Left forelimb (tissue), 1 donor: ENCODE data around the gene ECE2.

Experiments
- DNase-seq: peaks from one replicate; pipeline ENCODE4 v3.0.0-alpha.2; 2018; ENCODE audit warnings: low spot score

Gene ECE2

GRCh38 chr3:184314700-184315542, 39.1 kb downstream of the ECE2 start:
- DNase-seq: peak; percentile 89

GRCh38 chr3:184315543-184315867, 39.7 kb downstream of the ECE2 start:
- no peak for DNase-seq

- no peak for DNase-seq
Measured at GRCh38 chr3:184315871-184316661, 40.2 kb downstream of the ECE2 start.

- DNase-seq: no peak
Measured at GRCh38 chr3:184316792-184317191, 41.0 kb downstream of the ECE2 start.

GRCh38 chr3:184317201-184317600, 41.4 kb downstream of the ECE2 start:
- DNase-seq: no peak

- DNase-seq: peak; percentile 83
Measured at GRCh38 chr3:184320104-184320445, 44.3 kb downstream of the ECE2 start.

GRCh38 chr3:184321666-184322065, 45.8 kb downstream of the ECE2 start:
- no peak for DNase-seq

- no peak for DNase-seq
Measured at GRCh38 chr3:184322731-184323487, 47.1 kb downstream of the ECE2 start.

- DNase-seq: no peak
Measured at GRCh38 chr3:184323696-184324095, 47.9 kb downstream of the ECE2 start.

GRCh38 chr3:184325269-184325668, 49.4 kb downstream of the ECE2 start:
- DNase-seq: no peak

GRCh38 chr3:184325715-184326369, 50.0 kb downstream of the ECE2 start:
- no peak for DNase-seq

- DNase-seq: no peak
Measured at GRCh38 chr3:184327171-184327570, 51.3 kb downstream of the ECE2 start.

GRCh38 chr3:184328516-184328915, 52.7 kb downstream of the ECE2 start:
- no peak for DNase-seq

GRCh38 chr3:184332370-184333090, 56.7 kb downstream of the ECE2 start:
- DNase-seq: no peak

GRCh38 chr3:184333190-184333589, 57.4 kb downstream of the ECE2 start:
- DNase-seq: no peak

GRCh38 chr3:184333700-184334099, 57.9 kb downstream of the ECE2 start:
- DNase-seq: no peak

GRCh38 chr3:184334470-184335158, 58.8 kb downstream of the ECE2 start:
- no peak for DNase-seq

GRCh38 chr3:184335291-184335660, 59.5 kb downstream of the ECE2 start:
- DNase-seq: no peak

- DNase-seq: peak; percentile 93
Measured at GRCh38 chr3:184335661-184336546, 60.1 kb downstream of the ECE2 start.
